GM20431 (cell line): ENCODE data around the gene TNS4.

Experiments used
- in situ Hi-C: fragments of 300-500 bp; cut with MseI, MboI; formaldehyde crosslinking; loops from one replicate; pipeline ENCODE4 v1.15.0; 2020; ENCODE audit warnings: low sequenced_read_pairs; ENCODE audit not compliant: unreplicated experiment

Gene TNS4

GRCh38 chr17:40479754-40480480, 21.5 kb downstream of the TNS4 start:
- in situ Hi-C loops = no loop called here

GRCh38 chr17:40478486-40478885, 22.9 kb downstream of the TNS4 start:
- in situ Hi-C loops = no loop called here

GRCh38 chr17:40477796-40478195, 23.6 kb downstream of the TNS4 start:
- in situ Hi-C loops = no loop called here

GRCh38 chr17:40475234-40475908, 26.1 kb downstream of the TNS4 start:
- in situ Hi-C loops = no loop called here

GRCh38 chr17:40474419-40475002, 26.9 kb downstream of the TNS4 start:
- in situ Hi-C loops = no loop called here

- in situ Hi-C loops = no loop called here
Measured at GRCh38 chr17:40473573-40474365, 27.7 kb downstream of the TNS4 start.

- in situ Hi-C loops = no loop called here
Measured at GRCh38 chr17:40472733-40473452, 28.5 kb downstream of the TNS4 start.

- in situ Hi-C loops = no loop called here
Measured at GRCh38 chr17:40471846-40472732, 29.3 kb downstream of the TNS4 start.

- in situ Hi-C loops = no loop called here
Measured at GRCh38 chr17:40470932-40471828, 30.2 kb downstream of the TNS4 start.

- in situ Hi-C loops = no loop called here
Measured at GRCh38 chr17:40469805-40470675, 31.4 kb downstream of the TNS4 start.

GRCh38 chr17:40468560-40468959, 32.9 kb downstream of the TNS4 start:
- in situ Hi-C loops = no loop called here

GRCh38 chr17:40467281-40467867, 34.0 kb downstream of the TNS4 start:
- in situ Hi-C loops = no loop called here

GRCh38 chr17:40466298-40466971, 35.0 kb downstream of the TNS4 start:
- in situ Hi-C loops = no loop called here

- in situ Hi-C loops = no loop called here
Measured at GRCh38 chr17:40464392-40464855, 37.0 kb downstream of the TNS4 start.

- in situ Hi-C loops = no loop called here
Measured at GRCh38 chr17:40463122-40463550, 38.3 kb downstream of the TNS4 start.
